ENCODE data around the gene SNRNP27. TPM values are rescaled to one million over a fixed set of nuclear protein-coding genes. Genes with fewer than 3 reads are reported as not detected.
A peak's percentile ranks its signal among the peaks of the same experiment; 100 is the strongest.

Gene SNRNP27
- total and polyA plus RNA-seq, 9 of the 15 experiments (the other 6 are each of a cell fraction or from before 2014, with no cell fraction given) = 29.2 to 102 (median 65.7) TPM

- TF ChIP-seq FOXA3 (CRISPR knock-in tag; conservative IDR thresholded peaks at IDR 0.05 in 1 of 2, IDR thresholded peaks at IDR 0.05 in 1 of 2) (peak in 1 of 2 experiments; percentile 49; a peak in 2 of 4 replicates), SRSF1 (IDR thresholded peaks at IDR 0.05; ENCODE audit: low read depth, low read length) (no peak), ZBTB33 (CRISPR knock-in tag; IDR thresholded peaks at IDR 0.05) (peak; percentile 60)
Observed at GRCh38 chr2:69943843-69944525, 50.2 kb downstream of the SNRNP27 start (continued).

GRCh38 chr2:69944756-69945155, 51.0 kb downstream of the SNRNP27 start:
- no peaks in the 10 kb centered on the region for H4K20me1 ChIP-seq (replicated peaks; ENCODE audit: control insufficient read depth, insufficient read depth, low read length)
- BruUV-seq (replicated peaks) = no TSS peak
- H2AFZ ChIP-seq (ENCODE audit: low read depth, low read length) = no peak overlapping the region
- WGBS (ENCODE audit: insufficient coverage, low coverage, missing lambda C conversion rate) = 85% methylated on average over 7 of the region's 7 CpGs
- H3K27ac ChIP-seq (ENCODE audit: extremely low read depth, low read depth, low read length) = no peak overlapping the region
- H3K79me2 ChIP-seq (ENCODE audit: control insufficient read depth, insufficient read depth, low read length) = no peaks in the 10 kb centered on the region
- TF ChIP-seq NUFIP1 (IDR thresholded peaks at IDR 0.05; ENCODE audit: partially characterized antibody) (no peak), CAMTA2 (CRISPR knock-in tag; conservative IDR thresholded peaks at IDR 0.05) (no peak), ZFX (CRISPR knock-in tag; IDR thresholded peaks at IDR 0.05) (no peak), GTF2F1 (IDR thresholded peaks at IDR 0.05; ENCODE audit: low read depth, low read length) (no peak), EZH2 (IDR thresholded peaks at IDR 0.05; ENCODE audit: borderline replicate concordance, low read depth, low read length) (no peak), NR2C1 (IDR thresholded peaks at IDR 0.05) (no peak), NR2C1 (tag; IDR thresholded peaks at IDR 0.05) (no peak), PHF8 (IDR thresholded peaks at IDR 0.05; ENCODE audit: borderline replicate concordance, low read length) (no peak), ZNF699 (CRISPR knock-in tag; IDR thresholded peaks at IDR 0.05; ENCODE audit: insufficient replicate concordance) (no peak)
- TF ChIP-seq, protein P1, sequence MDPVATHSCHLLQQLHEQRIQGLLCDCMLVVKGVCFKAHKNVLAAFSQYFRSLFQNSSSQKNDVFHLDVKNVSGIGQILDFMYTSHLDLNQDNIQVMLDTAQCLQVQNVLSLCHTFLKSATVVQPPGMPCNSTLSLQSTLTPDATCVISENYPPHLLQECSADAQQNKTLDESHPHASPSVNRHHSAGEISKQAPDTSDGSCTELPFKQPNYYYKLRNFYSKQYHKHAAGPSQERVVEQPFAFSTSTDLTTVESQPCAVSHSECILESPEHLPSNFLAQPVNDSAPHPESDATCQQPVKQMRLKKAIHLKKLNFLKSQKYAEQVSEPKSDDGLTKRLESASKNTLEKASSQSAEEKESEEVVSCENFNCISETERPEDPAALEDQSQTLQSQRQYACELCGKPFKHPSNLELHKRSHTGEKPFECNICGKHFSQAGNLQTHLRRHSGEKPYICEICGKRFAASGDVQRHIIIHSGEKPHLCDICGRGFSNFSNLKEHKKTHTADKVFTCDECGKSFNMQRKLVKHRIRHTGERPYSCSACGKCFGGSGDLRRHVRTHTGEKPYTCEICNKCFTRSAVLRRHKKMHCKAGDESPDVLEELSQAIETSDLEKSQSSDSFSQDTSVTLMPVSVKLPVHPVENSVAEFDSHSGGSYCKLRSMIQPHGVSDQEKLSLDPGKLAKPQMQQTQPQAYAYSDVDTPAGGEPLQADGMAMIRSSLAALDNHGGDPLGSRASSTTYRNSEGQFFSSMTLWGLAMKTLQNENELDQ (CRISPR knock-in tag; IDR thresholded peaks at IDR 0.05; ENCODE audit: borderline replicate concordance) = no peak
- no peak overlapping the region for H3K4me3 ChIP-seq
- ATAC-seq (no peak), DNase-seq (ENCODE audit: extremely low read depth in 1 of 4, low spot score in 3 of 4) (no peak), FAIRE-seq (no peak)
- no peak overlapping the region for H3K4me2 ChIP-seq (ENCODE audit: insufficient read depth, low read length)
- no peaks in the 10 kb centered on the region for H3K27me3 ChIP-seq (ENCODE audit: control insufficient read depth in 2 of 2, insufficient read depth in 2 of 2, low read length in 2 of 2)
- H3K36me3 ChIP-seq (ENCODE audit: control insufficient read depth, insufficient read depth, low read length) = peaks cover 39% of the 10 kb centered on the region
- no peaks in the 10 kb centered on the region for H3K9me3 ChIP-seq (replicated peaks; ENCODE audit: control insufficient read depth, insufficient read depth, low read depth, low read length)
- no peak overlapping the region for H3K9ac ChIP-seq (ENCODE audit: insufficient read depth in 1 of 2, low read depth in 2 of 2, low read length in 2 of 2)
- H3K4me1 ChIP-seq (replicated peaks in 1 of 2; ENCODE audit: control insufficient read depth in 2 of 2, insufficient read depth in 2 of 2, low read length in 2 of 2) = peaks cover 22 to 44% of the 10 kb centered on the region in 2 experiments
- ChIA-PET CTCF (ENCODE audit: low intra/inter-chr PET ratio) (no interaction called here), POLR2A (interaction anchor here (0.9 to 1.8 kb wide), 6 partner anchors 9 to 141 kb away, joined by 3 to 8 read pairs (median 4); no protein-coding TSS in a partner anchor)
- intact Hi-C loops (cut with micrococcal nuclease) (no loop called here), in situ Hi-C loops (cut with MboI) (no loop called here)
- H3K9me1 ChIP-seq (ENCODE audit: control insufficient read depth, insufficient read depth, low read length) = no peaks in the 10 kb centered on the region
